ENCODE measurements around the gene PTTG1. TPM values are rescaled to one million over a fixed set of nuclear protein-coding genes. Genes with fewer than 3 reads are reported as not detected.

PTTG1 gene
- total RNA-seq (10 to 100 TPM; 36.9 to 53.8 TPM), polyA plus RNA-seq (ENCODE audit: insufficient read length in 2 of 2) (10 to 100 TPM; 40.2 to 41.6 TPM)
- long read RNA-seq, donor 1, transcript PTTG1-201 (6 exons, 753 nt): major isoform, 19 of 80 reads
- long read RNA-seq, donor 1, transcript PTTG1-202 (5 exons, 1,070 nt): minor isoform, 17 of 80 reads
- long read RNA-seq, donor 1, partial matches to known transcripts: 43 of 80 reads
- long read RNA-seq, donor 1, other reads (novel, unspliced or antisense): 0 of 80 reads
- long read RNA-seq, donor 2, transcript PTTG1-202 (5 exons, 1,070 nt): minor isoform, 5 of 28 reads
- long read RNA-seq, donor 2, transcript PTTG1-201 (6 exons, 753 nt): major isoform, 12 of 28 reads
- long read RNA-seq, donor 2, partial matches to known transcripts: 6 of 28 reads
- long read RNA-seq, donor 2, other reads (novel, unspliced or antisense): 0 of 28 reads
- long read RNA-seq, donor 3, transcript PTTG1-202 (5 exons, 1,070 nt): minor isoform, 8 of 42 reads
- long read RNA-seq, donor 3, transcript PTTG1-201 (6 exons, 753 nt): major isoform, 21 of 42 reads
- long read RNA-seq, donor 3, partial matches to known transcripts: 9 of 42 reads
- long read RNA-seq, donor 3, other reads (novel, unspliced or antisense): 0 of 42 reads
- long read RNA-seq, donor 4, transcript PTTG1-201 (6 exons, 753 nt): major isoform, 79 of 232 reads
- long read RNA-seq, donor 4, transcript PTTG1-205 (6 exons, 895 nt): minor isoform, 5 of 232 reads
- long read RNA-seq, donor 4, transcript PTTG1-202 (5 exons, 1,070 nt): minor isoform, 34 of 232 reads
- long read RNA-seq, donor 4, partial matches to known transcripts: 110 of 232 reads
- long read RNA-seq, donor 4, other reads (novel, unspliced or antisense): 0 of 232 reads

DNA sequence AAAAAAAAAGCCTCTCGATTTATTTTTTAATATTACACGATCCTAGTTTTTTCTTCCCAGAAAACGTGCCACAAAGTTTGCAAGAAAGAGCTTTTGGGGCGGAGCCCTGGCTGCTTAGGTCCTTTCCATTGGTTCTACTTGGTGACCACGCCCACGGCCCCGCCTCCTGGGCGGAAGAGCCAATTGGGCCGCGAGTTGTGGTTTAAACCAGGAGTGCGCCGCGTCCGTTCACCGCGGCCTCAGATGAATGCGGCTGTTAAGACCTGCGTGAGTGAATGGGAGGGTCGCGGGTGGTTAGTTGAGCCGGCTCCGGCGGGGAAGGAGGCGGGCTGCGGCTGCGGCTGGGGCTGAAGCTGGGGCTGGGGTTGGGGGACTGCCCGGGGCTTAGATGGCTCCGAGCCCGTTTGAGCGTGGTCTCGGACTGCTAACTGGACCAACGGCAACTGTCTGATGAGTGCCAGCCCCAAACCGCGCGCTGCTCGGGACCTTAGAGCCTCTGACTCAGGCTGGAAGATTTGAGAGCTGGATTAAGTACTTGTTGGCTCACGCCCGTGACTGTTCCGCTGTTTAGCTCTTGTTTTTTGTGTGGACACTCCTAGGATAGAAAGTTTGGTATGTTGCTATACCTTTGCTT is at the start of gene PTTG1:
Gene PTTG1 (plus strand): TSS at position 231 of the 634 bp plus-strand sequence. CDS start 458 bp downstream, outside the sequence.
- Histone ChIP-seq H3K27me3 (ENCODE audit: control insufficient read depth, insufficient read depth, low read length) (no peaks in the 10 kb centered on the region), H3K4me1 (ENCODE audit: control insufficient read depth, insufficient read depth, low read length) (peaks cover 13% of the 10 kb centered on the region), H3K36me3 (ENCODE audit: control insufficient read depth, insufficient read depth, low read length) (no peaks in the 10 kb centered on the region), H3K4me3 (ENCODE audit: low read depth, low read length) (peak within 1 kb of the TSS; percentile 79), H3K27ac (ENCODE audit: low read depth, low read length) (peak within 1 kb of the TSS; percentile 70), H3K9me3 (ENCODE audit: control insufficient read depth, insufficient read depth, low read length) (no peaks in the 10 kb centered on the region)
- WGBS (ENCODE audit: insufficient coverage): under 1% methylated on average over 34 of the region's 39 CpGs
- DNase-seq (ENCODE audit: low read depth in 4 of 6, low spot score in 6 of 6): peak in 5 of 6 donors; percentile 90 to 99 (median 94)

- Histone ChIP-seq H3K27me3 (ENCODE audit: control insufficient read depth, insufficient read depth, low read length) (peaks cover 3% of the 10 kb centered on the region), H3K27ac (ENCODE audit: low read depth, low read length) (no peak overlapping the region), H3K4me1 (ENCODE audit: control insufficient read depth, insufficient read depth, low read length) (peaks cover 5% of the 10 kb centered on the region), H3K36me3 (ENCODE audit: control insufficient read depth, insufficient read depth, low read length) (no peaks in the 10 kb centered on the region), H3K9me3 (ENCODE audit: control insufficient read depth, insufficient read depth, low read length) (no peaks in the 10 kb centered on the region), H3K4me3 (ENCODE audit: low read depth, low read length) (no peak overlapping the region)
- DNase-seq (ENCODE audit: low read depth in 4 of 6, low spot score in 6 of 6): no peak
Measured at GRCh38 chr5:160375166-160375565, 46.5 kb upstream of the PTTG1 start.

DNA sequence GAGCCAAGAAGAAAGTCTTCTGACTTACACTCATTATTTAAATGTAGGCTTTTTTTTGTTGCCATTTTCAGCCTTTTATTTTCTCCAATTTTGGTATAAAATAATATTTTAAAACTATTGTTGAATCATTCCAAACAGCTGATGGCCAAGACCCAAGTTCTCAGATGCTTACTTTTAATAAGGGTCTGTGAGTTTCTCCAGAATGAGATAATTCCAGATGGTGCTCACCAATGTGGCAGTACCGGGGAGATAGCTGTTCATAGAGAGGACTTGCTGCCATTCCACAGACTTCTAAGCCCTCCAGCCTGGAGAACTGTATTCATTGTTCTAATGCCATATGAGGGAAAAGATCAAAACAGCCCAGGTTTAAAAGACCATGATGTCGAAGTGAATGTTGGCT is 46.0 kb upstream of the PTTG1 start:
- Histone ChIP-seq H3K4me1 (ENCODE audit: control insufficient read depth, insufficient read depth, low read length) (no peaks in the 10 kb centered on the region), H3K27ac (ENCODE audit: low read depth, low read length) (no peak overlapping the region), H3K4me3 (ENCODE audit: low read depth, low read length) (no peak overlapping the region), H3K9me3 (ENCODE audit: control insufficient read depth, insufficient read depth, low read length) (no peaks in the 10 kb centered on the region), H3K36me3 (ENCODE audit: control insufficient read depth, insufficient read depth, low read length) (no peaks in the 10 kb centered on the region), H3K27me3 (ENCODE audit: control insufficient read depth, insufficient read depth, low read length) (no peaks in the 10 kb centered on the region)
- DNase-seq (ENCODE audit: low read depth in 4 of 6, low spot score in 6 of 6): no peak
- WGBS (ENCODE audit: insufficient coverage): no CpG with 5 or more reads among the region's 2 CpGs

GRCh38 chr5:160376416-160376815 is 45.2 kb upstream of the PTTG1 start:
- Histone ChIP-seq H3K36me3 (ENCODE audit: control insufficient read depth, insufficient read depth, low read length) (no peaks in the 10 kb centered on the region), H3K4me1 (ENCODE audit: control insufficient read depth, insufficient read depth, low read length) (no peaks in the 10 kb centered on the region), H3K4me3 (ENCODE audit: low read depth, low read length) (no peak overlapping the region), H3K9me3 (ENCODE audit: control insufficient read depth, insufficient read depth, low read length) (no peaks in the 10 kb centered on the region), H3K27ac (ENCODE audit: low read depth, low read length) (no peak overlapping the region), H3K27me3 (ENCODE audit: control insufficient read depth, insufficient read depth, low read length) (no peaks in the 10 kb centered on the region)
- no peak for DNase-seq (ENCODE audit: low read depth in 4 of 6, low spot score in 6 of 6)

DNA sequence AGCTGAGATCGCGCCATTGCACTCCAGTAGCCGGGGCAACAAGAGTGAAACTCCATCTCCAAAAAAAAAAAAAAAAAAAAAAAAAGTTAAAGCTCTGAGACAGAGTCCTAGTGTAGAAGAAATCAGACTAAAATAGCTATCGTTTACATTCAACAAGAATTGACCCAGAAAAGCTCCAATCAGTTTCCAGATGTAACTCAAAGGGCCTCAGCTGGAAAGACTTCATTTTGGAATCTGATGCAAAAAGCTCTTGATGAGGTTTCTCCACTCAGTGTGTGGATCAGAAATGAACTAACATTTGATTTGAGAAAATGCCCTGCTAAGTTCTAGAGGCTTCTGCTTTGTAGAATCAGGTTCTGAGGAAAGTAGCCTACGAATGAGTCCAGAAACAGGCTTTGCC is 44.0 kb upstream of the PTTG1 start:
- H3K36me3 ChIP-seq (ENCODE audit: control insufficient read depth, insufficient read depth, low read length): no peaks in the 10 kb centered on the region
- H3K9me3 ChIP-seq (ENCODE audit: control insufficient read depth, insufficient read depth, low read length): no peaks in the 10 kb centered on the region
- DNase-seq (ENCODE audit: low read depth in 4 of 6, low spot score in 6 of 6): no peak
- H3K27ac ChIP-seq (ENCODE audit: low read depth, low read length): no peak overlapping the region
- no peaks in the 10 kb centered on the region for H3K27me3 ChIP-seq (ENCODE audit: control insufficient read depth, insufficient read depth, low read length)
- WGBS (ENCODE audit: insufficient coverage): 90% methylated on average over 1 of the region's 5 CpGs
- H3K4me1 ChIP-seq (ENCODE audit: control insufficient read depth, insufficient read depth, low read length): no peaks in the 10 kb centered on the region
- no peak overlapping the region for H3K4me3 ChIP-seq (ENCODE audit: low read depth, low read length)

- Histone ChIP-seq H3K4me1 (ENCODE audit: control insufficient read depth, insufficient read depth, low read length) (no peaks in the 10 kb centered on the region), H3K36me3 (ENCODE audit: control insufficient read depth, insufficient read depth, low read length) (no peaks in the 10 kb centered on the region), H3K27me3 (ENCODE audit: control insufficient read depth, insufficient read depth, low read length) (no peaks in the 10 kb centered on the region), H3K9me3 (ENCODE audit: control insufficient read depth, insufficient read depth, low read length) (no peaks in the 10 kb centered on the region), H3K4me3 (ENCODE audit: low read depth, low read length) (no peak overlapping the region), H3K27ac (ENCODE audit: low read depth, low read length) (no peak overlapping the region)
- no peak for DNase-seq (ENCODE audit: low read depth in 4 of 6, low spot score in 6 of 6)
- no CpG with 5 or more reads among the region's 2 CpGs for WGBS (ENCODE audit: insufficient coverage)
Measured at GRCh38 chr5:160378330-160378729, 43.3 kb upstream of the PTTG1 start.

GRCh38 chr5:160379511-160379910 is 42.1 kb upstream of the PTTG1 start:
- peak in 1 of 6 donors; percentile 41 for DNase-seq (ENCODE audit: low read depth in 4 of 6, low spot score in 6 of 6)
- no peaks in the 10 kb centered on the region for H3K4me1 ChIP-seq (ENCODE audit: control insufficient read depth, insufficient read depth, low read length)
- no peaks in the 10 kb centered on the region for H3K9me3 ChIP-seq (ENCODE audit: control insufficient read depth, insufficient read depth, low read length)
- WGBS (ENCODE audit: insufficient coverage): 14% methylated on average over 1 of the region's 4 CpGs
- no peaks in the 10 kb centered on the region for H3K27me3 ChIP-seq (ENCODE audit: control insufficient read depth, insufficient read depth, low read length)
- H3K4me3 ChIP-seq (ENCODE audit: low read depth, low read length): no peak overlapping the region
- no peaks in the 10 kb centered on the region for H3K36me3 ChIP-seq (ENCODE audit: control insufficient read depth, insufficient read depth, low read length)
- H3K27ac ChIP-seq (ENCODE audit: low read depth, low read length): no peak overlapping the region

GRCh38 chr5:160380041-160380440 is 41.6 kb upstream of the PTTG1 start:
- DNase-seq (ENCODE audit: low read depth in 4 of 6, low spot score in 6 of 6): no peak
- Histone ChIP-seq H3K27me3 (ENCODE audit: control insufficient read depth, insufficient read depth, low read length) (no peaks in the 10 kb centered on the region), H3K36me3 (ENCODE audit: control insufficient read depth, insufficient read depth, low read length) (no peaks in the 10 kb centered on the region), H3K27ac (ENCODE audit: low read depth, low read length) (no peak overlapping the region), H3K4me3 (ENCODE audit: low read depth, low read length) (no peak overlapping the region), H3K9me3 (ENCODE audit: control insufficient read depth, insufficient read depth, low read length) (no peaks in the 10 kb centered on the region), H3K4me1 (ENCODE audit: control insufficient read depth, insufficient read depth, low read length) (no peaks in the 10 kb centered on the region)
- no CpG with 5 or more reads among the region's 2 CpGs for WGBS (ENCODE audit: insufficient coverage)

- H3K27ac ChIP-seq (ENCODE audit: low read depth, low read length): no peak overlapping the region
- H3K4me3 ChIP-seq (ENCODE audit: low read depth, low read length): no peak overlapping the region
- 60% methylated on average over 3 of the region's 3 CpGs for WGBS (ENCODE audit: insufficient coverage)
- H3K4me1 ChIP-seq (ENCODE audit: control insufficient read depth, insufficient read depth, low read length): no peaks in the 10 kb centered on the region
- no peaks in the 10 kb centered on the region for H3K27me3 ChIP-seq (ENCODE audit: control insufficient read depth, insufficient read depth, low read length)
- DNase-seq (ENCODE audit: low read depth in 4 of 6, low spot score in 6 of 6): peak in 1 of 6 donors; percentile 73
- peaks cover 1% of the 10 kb centered on the region for H3K9me3 ChIP-seq (ENCODE audit: control insufficient read depth, insufficient read depth, low read length)
- H3K36me3 ChIP-seq (ENCODE audit: control insufficient read depth, insufficient read depth, low read length): no peaks in the 10 kb centered on the region
Measured at GRCh38 chr5:160382346-160382745, 39.3 kb upstream of the PTTG1 start.

Measured in spinal cord (tissue), 10 donors.